Measurements from ENCODE around the gene SHISA9.

DNA sequence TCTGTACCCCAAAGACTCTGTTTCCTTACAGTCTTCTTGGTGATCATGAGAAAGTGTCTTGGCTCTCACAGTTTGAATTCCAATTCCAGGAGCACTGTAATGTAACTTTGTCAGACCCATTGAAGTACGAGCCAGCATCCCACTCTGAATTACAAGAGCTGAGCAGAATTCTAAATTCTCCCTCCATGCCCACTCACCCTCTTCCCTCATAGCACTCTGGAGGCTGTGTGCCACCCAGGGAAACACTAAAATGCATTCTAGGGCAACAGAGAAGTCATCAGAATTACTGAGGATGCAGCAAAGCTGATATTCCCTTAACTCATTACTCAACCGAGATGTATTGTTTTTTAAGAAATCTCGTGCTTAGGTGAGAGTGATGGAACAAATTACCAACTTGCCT lies 154.1 kb downstream of the SHISA9 start:
- TF ChIP-seq POLR2A (IDR thresholded peaks at IDR 0.05) (no peak), POLR2AphosphoS5 (IDR thresholded peaks at IDR 0.05) (no peak), EP300 (IDR thresholded peaks at IDR 0.05) (no peak)
- TF ChIP-seq, protein P1, sequence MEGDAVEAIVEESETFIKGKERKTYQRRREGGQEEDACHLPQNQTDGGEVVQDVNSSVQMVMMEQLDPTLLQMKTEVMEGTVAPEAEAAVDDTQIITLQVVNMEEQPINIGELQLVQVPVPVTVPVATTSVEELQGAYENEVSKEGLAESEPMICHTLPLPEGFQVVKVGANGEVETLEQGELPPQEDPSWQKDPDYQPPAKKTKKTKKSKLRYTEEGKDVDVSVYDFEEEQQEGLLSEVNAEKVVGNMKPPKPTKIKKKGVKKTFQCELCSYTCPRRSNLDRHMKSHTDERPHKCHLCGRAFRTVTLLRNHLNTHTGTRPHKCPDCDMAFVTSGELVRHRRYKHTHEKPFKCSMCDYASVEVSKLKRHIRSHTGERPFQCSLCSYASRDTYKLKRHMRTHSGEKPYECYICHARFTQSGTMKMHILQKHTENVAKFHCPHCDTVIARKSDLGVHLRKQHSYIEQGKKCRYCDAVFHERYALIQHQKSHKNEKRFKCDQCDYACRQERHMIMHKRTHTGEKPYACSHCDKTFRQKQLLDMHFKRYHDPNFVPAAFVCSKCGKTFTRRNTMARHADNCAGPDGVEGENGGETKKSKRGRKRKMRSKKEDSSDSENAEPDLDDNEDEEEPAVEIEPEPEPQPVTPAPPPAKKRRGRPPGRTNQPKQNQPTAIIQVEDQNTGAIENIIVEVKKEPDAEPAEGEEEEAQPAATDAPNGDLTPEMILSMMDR (IDR thresholded peaks at IDR 0.05): no peak
